CD4-positive, alpha-beta T cell treated with Interleukin-17A for 1 hour (primary cell): ENCODE data around the gene SPPL2B.
"Not testable (repeated sequence)": the region's sequence is repeated elsewhere in the genome, so short reads cannot be mapped to it uniquely, and the experiment has no call there.

Experiments
- DNase-seq: peaks from one replicate; pipeline ENCODE4 v3.0.0-alpha.2; 2020

Gene SPPL2B, protein sequence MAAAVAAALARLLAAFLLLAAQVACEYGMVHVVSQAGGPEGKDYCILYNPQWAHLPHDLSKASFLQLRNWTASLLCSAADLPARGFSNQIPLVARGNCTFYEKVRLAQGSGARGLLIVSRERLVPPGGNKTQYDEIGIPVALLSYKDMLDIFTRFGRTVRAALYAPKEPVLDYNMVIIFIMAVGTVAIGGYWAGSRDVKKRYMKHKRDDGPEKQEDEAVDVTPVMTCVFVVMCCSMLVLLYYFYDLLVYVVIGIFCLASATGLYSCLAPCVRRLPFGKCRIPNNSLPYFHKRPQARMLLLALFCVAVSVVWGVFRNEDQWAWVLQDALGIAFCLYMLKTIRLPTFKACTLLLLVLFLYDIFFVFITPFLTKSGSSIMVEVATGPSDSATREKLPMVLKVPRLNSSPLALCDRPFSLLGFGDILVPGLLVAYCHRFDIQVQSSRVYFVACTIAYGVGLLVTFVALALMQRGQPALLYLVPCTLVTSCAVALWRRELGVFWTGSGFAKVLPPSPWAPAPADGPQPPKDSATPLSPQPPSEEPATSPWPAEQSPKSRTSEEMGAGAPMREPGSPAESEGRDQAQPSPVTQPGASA

DNA sequence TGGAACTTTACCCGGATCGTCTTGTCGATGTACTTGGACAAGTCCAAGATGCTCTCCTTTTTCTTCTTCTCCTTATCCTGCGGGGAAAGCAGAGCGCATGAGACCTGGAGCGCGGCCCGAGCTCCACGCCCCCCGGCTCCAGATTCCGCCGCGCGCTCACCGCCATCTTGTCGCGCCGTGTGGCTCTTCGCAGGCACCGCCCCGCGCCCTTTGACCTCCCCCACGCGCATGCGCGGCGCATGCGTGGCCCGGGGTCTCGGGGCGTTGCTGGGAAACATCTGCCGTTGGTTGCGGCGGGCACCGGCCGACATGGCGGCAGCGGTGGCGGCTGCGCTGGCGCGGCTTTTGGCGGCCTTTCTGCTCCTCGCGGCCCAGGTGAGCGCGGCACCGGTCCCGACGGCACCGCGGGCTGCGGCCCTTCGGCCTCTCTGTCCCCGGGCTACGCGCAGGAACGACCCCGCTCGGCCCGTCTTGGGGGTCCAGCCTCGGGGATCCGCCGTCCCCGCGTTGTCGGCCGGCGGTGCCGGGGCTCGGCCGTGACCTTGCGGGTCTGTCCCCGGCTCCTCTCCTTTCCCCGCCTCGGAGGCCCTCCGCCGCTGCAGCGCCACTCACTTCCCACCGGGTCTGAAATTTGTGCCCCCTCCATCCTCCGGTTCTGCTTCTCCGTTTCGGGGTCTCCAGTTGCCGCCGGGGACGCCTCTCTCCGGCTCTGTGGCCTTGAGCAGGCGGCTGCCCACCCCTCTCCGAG, at the start of gene SPPL2B, which contains the start of gene LSM7:
SPPL2B (plus strand) TSS at position 284 of the 748 bp plus-strand sequence; CDS start at position 310, 26 bp downstream.
LSM7 (minus strand) TSS at position 186 of the 748 bp plus-strand sequence; CDS start at position 166, 20 bp downstream.
- peak; percentile 94 for DNase-seq

DNA sequence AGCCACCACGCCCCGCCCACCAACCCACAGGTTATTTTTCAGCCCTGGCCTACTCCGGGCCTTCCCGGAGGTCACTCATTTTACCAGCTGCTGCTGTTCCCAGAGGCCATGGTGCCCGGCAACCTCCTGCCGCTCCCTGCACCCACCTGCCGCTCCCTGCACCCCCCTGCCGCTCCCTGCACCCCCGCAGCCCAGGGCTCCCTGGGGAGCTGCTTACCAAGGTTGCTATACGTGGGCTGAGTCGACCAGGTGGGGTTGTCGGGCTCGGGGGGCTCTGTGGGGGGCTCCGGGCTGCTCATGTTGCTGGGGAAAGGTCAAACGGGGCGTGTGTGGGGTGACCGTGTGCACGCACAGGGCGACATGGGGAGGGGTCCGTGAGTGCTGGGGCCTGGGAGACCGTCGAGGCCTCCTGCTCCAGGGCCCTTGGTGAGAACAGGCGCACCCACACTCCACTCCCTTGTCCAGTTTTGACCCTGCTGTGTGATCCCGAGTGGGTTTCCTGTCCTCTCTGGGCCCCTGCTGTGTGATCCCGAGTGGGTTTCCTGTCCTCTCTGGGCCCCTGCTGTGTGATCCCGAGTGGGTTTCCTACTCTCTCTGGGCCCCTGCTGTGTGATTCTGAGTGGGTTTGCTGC, 47.7 kb upstream of the SPPL2B start:
- no peak for DNase-seq

DNA sequence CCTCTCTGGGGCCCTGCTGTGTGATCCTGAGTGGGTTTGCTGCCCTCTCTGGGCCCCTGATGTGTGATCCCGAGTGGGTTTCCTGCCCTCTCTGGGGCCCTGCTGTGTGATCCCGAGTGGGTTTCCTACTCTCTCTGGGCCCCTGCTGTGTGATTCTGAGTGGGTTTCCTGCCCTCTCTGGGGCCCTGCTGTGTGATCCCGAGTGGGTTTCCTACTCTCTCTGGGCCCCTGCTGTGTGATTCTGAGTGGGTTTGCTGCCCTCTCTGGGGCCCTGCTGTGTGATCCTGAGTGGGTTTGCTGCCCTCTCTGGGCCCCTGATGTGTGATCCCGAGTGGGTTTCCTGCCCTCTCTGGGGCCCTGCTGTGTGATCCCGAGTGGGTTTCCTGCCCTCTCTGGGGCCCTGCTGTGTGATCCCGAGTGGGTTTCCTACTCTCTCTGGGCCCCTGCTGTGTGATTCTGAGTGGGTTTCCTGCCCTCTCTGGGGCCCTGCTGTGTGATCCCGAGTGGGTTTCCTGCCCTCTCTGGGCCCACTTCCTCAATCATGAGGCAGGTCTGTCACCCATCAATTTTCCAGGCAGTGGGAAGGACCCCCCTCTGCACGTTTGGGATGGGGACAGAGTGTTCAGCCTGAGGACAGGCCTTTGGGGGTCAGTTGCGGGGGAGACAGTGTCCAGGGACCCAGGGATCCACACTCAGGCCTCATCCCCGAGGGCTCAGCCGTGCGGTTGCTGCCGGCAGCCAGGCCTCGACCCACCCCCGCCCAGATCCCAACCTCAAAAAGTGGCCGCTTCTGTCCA, 47.0 kb upstream of the SPPL2B start:
- DNase-seq: not testable (repeated sequence)

DNA sequence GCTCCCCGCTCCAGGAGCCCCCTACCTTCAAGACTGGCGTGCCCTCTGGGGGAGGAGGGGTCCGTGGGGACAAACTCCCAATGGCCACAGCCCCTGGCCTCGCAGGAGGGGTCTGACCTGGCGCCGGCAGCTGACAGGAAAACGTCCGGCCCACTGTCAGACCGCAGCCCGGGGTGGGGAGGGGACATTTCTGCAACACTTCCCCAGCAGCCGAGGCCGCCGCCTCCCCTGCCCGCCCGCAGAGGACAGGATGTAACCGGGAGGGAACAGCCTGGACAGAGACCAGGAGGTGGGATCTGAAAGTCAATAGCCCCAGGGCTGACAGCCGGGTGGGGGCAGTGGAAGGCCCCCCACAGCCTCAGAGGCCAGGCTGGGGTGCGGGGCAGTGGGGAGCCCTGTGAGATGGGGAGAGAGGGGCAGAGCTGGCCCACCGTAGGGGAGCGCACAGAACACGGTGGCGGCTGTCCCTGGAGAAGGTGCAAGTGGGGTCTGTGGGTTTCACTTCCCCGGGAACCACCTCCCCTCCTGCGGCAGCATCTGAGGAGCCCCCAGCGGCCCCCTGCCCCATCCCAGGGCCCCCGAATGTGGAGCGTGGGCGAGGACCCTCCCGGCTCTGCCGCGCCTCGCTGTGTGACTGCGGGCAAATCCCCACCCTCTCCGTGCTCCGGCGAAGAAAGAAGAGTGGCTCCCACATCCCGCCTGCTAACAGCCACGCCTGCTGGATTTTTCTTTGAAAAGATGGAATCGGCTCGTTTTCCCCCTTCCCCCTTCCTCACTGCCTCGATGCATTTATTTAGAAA, 46.2 kb upstream of the SPPL2B start, which contains the start of gene PEAK3:
PEAK3 (minus strand) TSS at position 114 of the 800 bp plus-strand sequence. CDS start 1,244 bp downstream, outside the sequence.
- DNase-seq: peak; percentile 52

DNA sequence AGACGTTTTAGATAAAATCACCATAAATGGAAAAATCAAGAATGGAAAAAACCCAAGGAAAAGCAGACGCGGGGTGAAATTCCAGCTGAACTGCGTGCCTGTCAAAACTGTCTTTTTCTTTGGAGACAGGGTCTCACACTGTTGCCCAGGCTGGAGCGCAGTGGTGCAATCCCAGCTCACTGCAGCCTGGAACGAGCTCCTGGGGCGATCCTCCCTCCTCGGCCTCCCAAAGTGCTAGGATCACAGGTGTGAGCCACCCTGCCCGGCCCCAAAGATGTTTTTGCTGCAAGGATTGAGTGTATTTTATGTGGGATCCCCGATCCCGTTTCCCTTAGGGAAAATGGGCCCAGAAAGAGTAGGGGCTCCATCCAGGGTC, 45.6 kb upstream of the SPPL2B start:
- no peak for DNase-seq

DNA sequence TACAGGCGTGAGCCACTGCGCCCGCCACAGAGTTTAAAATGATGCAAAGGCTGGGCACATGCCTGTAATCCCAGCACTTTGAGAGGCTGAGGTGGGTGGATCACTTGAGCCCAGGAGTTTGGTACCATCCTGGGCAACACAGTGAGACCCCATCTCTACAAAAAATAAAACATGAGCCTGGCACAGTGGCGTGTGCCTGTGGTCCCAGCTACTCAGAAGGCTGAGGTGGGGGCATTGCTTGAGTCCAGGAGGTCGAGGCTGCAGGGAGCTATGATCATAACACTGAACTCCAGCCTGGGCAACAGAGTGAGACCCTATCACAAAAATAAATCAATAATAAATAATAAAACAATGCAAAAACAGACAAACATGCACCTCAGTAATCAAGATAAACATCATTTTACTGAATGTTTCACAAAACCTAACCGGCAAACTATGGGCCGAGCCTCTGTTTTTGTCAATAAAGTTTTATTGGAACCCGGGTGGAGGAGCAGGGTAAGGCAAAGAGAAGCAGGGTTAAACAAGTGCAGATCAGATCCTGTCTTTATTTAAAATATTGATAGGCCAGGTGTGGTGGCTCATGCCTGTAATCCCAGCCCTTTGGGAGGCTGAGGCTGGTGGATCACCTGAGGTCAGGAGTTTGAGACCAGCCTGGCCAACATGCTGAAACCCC, 44.5 kb upstream of the SPPL2B start:
- DNase-seq: no peak

DNA sequence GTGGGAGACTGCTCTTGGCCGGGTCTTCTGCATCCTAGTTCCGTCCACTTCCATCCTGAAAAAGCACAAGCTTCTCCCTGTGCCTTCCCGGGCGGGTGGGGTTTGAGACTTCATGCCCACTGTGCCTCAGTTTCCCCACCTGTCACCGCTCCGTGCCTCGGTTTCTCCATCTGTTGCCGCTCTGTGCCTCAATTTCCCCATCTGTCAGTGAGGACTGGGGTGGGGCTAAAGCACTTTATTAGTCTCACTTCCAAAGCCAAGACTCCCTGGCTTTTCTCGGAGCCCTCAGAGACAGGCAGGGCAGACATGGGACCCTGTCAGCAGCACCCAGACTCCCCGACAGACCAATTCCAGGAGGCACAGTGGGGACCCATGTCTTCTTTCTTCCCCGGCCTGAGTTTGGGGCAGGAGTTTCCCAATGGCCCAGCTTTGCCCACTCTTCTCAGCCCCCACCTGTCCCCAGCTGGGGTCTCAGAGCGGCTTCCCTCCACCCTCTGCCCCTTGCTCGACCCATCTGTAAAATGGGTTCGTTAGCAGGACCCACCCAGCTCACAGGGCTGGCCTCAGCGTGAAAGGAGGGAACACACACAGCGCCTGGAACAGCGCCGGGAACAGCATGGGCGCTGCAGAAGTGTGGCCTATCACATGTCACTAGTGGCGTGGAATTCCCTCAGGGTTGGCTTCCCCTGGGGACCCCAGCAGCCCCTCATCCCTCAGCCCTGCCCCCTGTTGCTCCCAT, 41.9 kb upstream of the SPPL2B start:
- DNase-seq: no peak

DNA sequence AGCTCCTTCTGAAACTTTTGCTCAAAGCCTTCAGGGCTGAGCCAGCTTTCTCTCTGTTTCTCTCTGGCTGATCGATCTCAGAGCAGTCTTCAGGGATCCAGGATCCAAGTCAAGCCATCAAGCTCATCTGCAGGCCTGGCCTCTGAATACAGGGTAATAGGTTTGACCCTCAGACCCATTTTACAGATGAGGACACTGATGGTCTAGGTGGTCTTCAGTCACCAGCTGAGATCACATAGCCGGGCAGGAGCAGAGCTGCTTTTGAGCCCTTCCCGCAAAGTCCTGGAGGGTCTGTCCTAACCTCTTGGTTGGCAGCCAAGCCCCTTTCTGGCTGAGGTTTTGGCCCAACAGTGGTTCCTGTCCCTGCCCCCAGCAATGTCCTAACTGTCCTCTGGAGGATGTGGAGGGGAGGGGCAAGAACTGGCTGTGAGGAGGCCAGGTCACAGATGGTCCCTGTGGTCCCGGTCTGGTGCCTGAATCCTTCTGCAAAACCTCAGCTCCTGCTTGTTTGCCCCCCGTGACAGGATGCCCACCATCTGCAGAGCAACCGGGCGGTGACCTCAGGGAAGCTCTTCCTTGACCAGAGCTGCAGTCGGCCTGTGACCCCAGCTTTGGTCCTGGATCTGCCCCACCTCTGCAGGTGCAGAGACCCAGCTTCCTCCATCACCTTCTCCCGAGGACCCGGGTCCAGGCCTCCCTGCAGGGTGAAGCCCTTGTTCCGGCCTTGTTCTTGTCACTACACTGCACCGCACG, 40.7 kb upstream of the SPPL2B start:
- no peak for DNase-seq

DNA sequence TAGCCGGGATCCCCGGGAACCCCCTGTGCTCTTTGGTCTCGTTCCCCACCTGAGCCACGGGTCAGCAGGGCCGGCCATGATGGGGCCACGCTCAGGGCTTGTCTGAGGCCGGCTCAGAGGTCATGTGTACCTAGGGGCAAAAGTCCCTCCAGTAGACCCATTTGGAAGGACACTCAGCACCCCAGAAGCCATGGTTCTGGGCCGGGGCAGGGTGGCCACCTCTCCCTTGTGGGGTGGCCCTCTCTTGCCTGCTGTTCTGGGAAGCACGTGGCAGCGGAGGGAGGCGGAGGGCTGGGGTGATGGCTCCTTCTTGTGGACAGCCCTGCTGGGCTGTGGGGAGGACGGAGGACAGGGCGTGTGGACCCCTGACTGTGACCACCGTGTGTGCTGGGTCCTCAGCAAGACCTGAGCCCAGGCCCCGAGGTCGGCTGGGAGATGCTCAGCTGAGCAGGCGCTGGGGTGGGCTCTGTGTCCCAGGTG, 40.1 kb upstream of the SPPL2B start:
- DNase-seq: no peak

DNA sequence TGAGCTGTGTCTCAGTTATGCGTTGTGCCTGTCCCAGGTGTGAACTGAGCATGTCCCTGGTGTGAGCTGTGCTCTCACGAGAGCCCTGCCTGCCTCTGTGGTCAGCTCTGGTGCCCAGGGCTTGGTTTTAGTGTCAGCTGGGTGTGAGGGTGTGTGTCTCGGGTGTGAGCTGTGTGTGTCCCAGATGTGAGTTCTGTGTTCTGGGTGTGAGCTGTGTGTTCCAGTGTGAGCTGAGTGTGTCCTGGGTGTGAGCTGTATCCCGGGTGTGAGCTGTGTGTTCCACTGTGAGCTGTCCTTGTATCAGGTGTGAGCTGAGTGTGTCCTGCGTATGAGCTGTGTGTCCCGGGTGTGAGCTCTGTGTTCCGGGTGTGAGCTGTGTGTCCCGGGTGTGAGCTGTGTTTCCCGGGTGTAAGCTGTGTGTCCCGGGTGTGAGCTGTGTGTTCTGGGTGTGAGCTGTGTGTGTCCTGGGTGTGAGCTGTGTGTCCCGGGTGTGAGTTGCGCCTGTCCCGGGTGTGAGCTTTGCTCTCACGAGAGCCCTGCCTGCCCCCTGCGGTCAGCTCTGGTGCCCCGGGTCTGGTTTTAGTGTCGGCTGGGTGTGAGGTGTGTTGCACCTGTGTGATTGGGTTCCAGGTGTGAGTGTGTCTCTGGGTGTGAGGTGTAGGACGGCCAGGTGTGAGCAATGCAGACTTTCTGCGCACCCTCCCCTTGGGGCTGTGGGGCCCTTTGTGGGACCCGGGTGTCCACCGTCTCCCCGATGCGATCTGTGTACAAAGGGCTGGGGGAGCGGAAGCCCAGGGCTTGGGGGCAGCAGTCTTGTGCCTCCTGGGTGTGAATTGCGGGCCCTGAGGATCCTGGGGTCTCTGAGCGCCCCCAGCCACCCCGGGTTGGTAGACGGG, 39.4 kb upstream of the SPPL2B start:
- no peak for DNase-seq

DNA sequence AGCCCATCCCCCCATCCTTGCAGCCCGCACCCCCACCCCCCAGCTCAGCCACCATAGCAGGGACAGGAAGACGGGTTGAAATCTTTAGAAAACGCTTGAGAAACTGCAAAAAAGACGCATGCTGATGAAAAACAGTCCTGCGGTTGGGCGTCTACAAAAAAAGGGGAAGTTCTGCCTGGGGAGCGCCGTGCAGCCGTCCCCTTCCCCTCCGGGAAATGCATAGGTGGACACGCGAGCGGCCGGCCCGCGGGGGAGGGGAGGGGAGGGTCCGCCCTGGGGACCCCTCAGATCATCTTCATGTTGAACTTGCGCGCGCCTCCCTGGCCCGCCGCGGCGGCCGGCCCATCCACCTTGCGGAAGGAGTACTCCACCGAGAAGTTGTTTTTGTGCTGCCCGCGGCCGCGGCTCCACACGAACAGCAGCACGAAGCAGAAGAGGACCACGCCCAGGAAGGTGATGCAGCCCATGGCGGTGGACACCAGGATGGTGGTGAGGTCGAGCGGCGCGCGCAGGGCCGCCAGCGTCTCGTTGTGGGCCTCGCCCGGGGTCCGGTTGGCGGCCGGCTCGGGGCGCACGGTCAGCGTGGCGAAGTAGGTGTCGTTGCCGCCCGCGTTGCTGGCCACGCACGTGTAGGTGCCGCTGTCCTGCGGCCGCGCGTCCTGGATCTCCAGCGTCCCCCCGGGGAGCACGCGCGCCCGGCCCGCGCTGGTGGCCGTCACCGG, 38.6 kb upstream of the SPPL2B start:
- DNase-seq: peak; percentile 60

DNA sequence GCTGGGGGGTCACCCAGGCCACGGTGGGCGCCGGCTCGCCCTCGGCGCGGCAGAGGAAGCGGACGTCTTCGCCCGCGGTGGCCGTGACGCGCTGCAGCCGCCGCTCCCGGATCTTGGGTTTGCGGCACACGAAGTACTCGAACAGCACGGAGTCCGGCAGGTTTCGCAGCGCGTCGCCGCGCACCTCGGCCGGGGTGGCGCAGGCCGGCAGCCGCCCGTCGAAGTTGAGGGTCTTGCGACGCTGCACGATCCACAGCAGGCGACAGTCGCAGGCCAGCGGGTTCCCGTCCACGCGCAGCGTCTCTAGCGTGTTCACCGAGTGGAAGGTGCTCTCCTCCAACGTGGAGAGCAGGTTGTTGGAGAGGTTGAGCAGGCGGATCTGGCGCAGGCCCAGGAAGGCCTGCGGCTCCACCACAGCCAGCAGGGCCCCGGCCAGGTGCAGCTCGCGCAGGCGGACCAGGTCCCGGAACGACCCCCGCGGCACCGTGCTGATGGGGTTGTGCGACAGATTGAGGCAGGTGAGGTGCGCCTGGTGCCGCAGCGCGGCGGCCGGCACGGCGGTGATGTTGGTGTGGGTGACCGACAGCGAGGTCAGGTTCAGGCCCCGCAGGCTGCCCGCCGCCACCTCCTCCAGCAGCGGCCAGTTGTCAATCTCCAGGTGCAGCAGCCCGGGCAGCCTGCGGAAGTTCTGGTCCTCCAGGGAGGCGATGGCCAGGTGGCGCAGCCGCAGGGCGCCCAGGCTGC, 37.9 kb upstream of the SPPL2B start:
- no peak for DNase-seq

DNA sequence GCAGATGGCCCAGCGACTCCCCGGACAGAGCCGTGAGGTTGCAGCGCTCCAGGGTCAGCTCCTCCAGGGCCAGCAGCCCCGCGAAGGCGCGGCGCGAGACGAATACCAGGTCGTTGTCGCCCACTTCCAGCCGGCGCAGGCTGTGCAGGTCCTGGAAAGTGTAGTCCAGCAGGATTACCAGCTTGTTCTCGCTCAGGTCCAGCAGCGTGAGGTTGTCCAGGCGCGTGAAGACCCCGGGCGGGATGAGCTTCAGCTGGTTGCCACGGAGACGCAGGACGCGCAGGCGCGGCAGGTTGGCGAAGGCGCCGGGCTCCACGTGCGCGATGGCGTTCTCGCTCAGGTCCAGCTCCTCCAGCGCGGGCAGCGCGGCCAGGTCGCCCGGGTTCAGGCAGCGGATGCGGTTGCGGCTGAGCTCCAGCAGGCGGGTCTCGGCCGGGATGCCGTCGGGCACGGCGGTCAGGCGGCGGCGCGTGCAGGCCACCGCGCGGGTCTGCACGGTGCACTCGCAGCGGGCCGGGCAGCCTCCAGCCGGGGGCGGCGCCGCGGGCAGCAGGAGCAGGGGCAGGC, 37.2 kb upstream of the SPPL2B start:
- DNase-seq: no peak

DNA sequence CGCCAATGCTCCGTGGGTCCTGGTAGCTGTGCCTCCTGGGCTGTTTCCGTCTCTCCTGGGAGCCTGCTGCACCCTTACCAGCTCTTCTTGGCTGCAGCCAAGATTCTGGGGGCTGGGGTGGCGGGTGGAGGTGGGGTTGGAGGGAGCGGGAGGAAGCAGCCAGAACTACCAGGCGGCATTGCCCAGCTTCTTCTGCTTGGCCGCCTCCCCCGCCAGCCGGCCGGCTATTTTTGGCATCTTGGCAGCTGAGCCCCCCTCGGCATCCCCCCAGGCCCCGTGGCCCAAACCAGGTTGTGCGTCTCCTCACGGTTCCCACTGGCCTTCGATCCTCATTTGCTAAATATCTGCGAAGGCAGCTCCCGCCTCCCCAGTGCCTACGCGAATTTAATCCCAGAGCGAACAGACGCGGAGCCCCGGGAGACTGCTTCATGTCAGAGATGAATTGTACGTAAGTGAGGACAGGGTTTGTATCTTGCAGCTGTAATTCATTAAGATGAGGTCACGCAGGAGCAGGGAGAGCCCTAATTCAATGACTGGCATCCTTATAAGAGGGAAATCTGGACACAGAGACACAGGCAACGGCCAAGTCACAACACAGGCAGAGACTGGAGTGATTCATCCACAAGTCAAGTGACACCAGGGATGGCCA, 33.7 kb upstream of the SPPL2B start:
- no peak for DNase-seq

DNA sequence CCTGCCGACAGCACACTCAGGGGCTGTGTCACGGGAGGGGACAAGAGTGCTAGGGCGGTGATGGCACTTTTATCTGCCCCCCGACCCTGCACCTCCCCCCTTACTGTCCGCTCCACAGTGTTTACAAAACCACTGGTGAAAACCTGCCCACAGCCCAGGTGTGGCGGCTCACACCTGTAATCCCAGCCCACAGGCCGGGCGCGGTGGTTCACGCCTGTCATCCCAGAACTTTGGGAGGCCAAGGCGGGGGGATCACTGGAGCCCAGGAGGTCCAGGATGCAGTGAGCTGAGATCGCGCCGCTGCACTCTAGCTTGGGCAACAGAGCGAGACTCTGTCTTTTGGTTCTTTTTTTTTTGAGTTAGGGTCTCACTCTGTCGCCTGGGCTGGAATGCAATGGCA, 32.3 kb upstream of the SPPL2B start:
- no peak for DNase-seq

DNA sequence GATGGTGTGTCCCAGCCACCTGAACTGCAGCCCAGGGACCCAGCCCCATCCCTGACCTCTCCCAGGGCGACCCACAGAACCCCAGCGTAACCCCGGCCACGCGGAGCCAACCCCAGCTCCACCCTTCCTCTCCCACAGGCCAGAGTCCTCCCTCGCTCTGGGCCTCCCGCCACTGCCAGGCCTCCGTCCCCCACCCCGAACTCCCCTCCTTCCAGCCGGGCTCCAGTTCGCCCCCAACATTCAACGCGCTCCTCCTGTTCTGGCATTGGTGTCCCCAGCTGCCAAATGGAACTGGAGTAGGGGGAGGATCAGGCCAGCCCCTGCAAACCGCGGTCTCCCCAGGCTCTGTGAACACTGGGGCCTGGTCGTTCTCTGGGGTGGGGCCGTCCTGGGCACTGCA, 28.0 kb upstream of the SPPL2B start:
- DNase-seq: no peak
